Hippocampal formation (tissue), 2 donors: ENCODE data around the gene CAMTA1.
"Not testable (repeated sequence)": the region's sequence is repeated elsewhere in the genome, so short reads cannot be mapped to it uniquely, and the experiment has no call there.

Source experiments
- DNase-seq, 2 donors: peaks; one replicate each; lab custom pipeline; 2025; lab: John Stamatoyannopoulos, UW

The CAMTA1 gene

GRCh38 chr1:6906783-6907182 lies 121.5 kb downstream of the CAMTA1 start:
- no peak for DNase-seq

- DNase-seq, result no peak
Measured at GRCh38 chr1:6907201-6907600, 121.9 kb downstream of the CAMTA1 start.

GRCh38 chr1:6907676-6908434 lies 122.6 kb downstream of the CAMTA1 start:
- DNase-seq, result no peak

DNA sequence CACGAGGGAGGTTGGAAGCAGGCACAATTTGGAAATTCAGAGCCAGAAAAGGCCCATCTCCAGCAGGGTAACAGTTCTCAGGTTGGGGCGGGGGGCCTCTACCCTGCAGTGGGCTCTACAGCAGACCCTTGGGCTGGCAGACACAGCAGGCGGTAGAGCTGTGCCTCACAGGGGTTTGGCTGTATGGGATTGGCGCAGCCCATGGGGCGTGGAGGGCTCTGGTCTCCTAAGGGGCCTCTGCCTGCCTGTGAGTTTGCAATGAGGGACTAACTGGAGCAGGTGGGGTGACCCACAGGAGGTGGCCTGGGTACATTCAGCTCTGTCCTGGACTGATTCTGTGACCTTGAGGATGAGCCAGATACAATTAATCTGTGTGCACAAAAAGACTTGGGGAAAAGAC lies 124.1 kb downstream of the CAMTA1 start:
- DNase-seq, result no peak

DNA sequence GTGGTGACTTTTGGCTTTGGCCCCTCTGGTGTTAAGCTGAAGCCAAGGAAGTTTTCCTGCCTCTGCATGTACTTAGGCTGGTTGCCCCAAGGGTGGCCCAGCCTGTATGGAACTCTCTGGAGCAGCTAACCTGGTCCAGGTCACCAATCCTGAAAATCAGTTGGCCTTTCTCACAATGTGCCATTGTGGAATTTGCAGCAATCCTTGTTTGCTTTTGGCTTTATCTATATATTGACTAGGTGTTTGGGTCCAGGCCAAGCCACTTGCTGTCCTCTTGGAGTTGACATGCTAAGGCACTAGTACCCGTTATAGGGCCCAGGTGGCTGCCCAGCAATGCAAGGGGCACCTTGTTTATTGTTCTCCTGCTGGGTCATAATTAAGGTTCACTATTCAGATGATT lies 124.6 kb downstream of the CAMTA1 start:
- no peak for DNase-seq

- no peak for DNase-seq
Measured at GRCh38 chr1:6911021-6911941, 126.0 kb downstream of the CAMTA1 start.

DNA sequence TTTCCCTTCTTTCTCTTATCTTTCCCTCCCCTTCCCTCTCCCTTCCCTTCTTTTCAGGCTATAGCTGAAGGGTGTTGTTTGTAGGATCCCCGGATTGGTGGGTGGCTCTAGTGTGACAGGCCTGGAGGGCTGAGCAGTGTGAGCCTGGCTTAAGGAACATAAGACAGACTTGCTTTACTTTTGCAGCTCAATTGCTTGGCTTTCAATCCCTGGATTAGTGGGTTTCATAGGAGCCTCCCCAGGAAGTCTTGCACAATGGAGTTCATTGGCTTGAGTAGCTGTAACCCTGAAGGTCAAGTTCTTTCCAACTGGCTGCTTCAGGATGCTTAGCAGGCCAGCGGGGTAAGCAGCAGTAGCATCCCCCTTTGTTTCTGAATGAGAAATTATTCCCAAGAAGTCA lies 126.7 kb downstream of the CAMTA1 start:
- no peak for DNase-seq

GRCh38 chr1:6912518-6912917 lies 127.3 kb downstream of the CAMTA1 start:
- no peak for DNase-seq

GRCh38 chr1:6913086-6913485 lies 127.8 kb downstream of the CAMTA1 start:
- no peak for DNase-seq

GRCh38 chr1:6914706-6915105 lies 129.5 kb downstream of the CAMTA1 start:
- DNase-seq, result peak; percentile 16 to 67

GRCh38 chr1:6915999-6916565 lies 130.8 kb downstream of the CAMTA1 start:
- no peak for DNase-seq

DNA sequence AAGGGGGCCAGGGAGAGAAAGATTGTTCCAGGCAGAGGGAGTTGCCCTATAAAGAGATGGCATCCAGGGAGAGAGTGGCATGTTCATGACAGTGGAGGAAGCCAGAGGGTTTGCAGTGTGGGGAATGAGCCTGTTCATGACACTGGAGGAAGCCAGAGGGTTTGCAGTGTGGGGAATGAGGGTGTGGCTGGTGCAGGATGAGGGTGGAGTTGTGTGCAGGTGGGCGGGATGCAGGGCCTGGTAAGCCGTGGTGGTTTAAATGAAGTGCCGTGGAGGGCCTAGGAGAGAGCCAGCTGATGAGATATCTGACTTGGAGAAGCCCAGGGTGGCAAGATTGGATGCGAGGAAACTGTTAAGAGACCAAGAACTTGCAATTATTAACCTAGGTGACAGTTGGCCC lies 131.8 kb downstream of the CAMTA1 start:
- DNase-seq, result no peak

GRCh38 chr1:6918186-6918924 lies 133.1 kb downstream of the CAMTA1 start:
- DNase-seq, result no peak

- DNase-seq, result no peak
Measured at GRCh38 chr1:6918925-6919511, 133.8 kb downstream of the CAMTA1 start.

- not testable (repeated sequence) for DNase-seq
Measured at GRCh38 chr1:6921506-6921905, 136.3 kb downstream of the CAMTA1 start.

GRCh38 chr1:6922096-6922931 lies 137.1 kb downstream of the CAMTA1 start:
- DNase-seq, result peak; percentile 31 to 47

DNA sequence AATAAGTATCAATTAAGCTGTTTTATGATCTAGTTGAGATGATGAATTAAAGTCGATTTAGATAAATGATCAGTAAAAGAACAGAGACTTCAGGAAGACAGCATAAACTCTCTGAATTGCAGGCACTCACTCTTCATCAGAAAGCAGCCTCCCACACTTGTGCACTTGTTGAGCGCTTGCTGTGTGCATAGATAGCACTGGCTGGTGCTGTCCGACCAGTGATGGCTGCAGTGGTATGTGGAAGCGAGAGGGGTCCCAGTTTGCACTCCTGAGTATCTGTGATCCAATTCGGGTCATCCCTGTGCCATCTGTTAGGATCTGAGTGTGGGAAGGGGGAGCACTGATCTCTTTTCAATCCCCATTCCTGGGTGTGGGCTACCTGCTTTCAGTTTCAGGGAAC lies 137.8 kb downstream of the CAMTA1 start:
- no peak for DNase-seq

DNA sequence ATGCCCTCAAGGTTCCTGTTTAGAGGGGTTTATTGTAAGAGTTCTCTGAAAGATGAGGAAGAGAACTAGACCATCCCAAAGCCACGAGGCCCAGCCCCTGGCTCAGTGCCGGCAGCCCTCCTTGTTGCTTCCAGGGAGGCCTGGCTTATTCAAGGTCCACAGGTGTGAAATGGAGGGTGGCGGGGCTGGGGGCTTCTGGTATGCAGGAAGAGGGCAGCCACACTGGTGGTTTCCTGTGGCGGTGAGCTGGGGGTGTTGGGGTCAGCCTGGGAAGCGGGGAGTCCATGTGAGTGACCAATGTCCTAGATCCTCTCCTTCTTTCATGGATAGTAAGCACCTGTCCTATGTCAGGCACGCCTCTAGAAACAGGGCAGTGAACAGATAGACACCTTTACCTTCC lies 138.2 kb downstream of the CAMTA1 start:
- no peak for DNase-seq

DNA sequence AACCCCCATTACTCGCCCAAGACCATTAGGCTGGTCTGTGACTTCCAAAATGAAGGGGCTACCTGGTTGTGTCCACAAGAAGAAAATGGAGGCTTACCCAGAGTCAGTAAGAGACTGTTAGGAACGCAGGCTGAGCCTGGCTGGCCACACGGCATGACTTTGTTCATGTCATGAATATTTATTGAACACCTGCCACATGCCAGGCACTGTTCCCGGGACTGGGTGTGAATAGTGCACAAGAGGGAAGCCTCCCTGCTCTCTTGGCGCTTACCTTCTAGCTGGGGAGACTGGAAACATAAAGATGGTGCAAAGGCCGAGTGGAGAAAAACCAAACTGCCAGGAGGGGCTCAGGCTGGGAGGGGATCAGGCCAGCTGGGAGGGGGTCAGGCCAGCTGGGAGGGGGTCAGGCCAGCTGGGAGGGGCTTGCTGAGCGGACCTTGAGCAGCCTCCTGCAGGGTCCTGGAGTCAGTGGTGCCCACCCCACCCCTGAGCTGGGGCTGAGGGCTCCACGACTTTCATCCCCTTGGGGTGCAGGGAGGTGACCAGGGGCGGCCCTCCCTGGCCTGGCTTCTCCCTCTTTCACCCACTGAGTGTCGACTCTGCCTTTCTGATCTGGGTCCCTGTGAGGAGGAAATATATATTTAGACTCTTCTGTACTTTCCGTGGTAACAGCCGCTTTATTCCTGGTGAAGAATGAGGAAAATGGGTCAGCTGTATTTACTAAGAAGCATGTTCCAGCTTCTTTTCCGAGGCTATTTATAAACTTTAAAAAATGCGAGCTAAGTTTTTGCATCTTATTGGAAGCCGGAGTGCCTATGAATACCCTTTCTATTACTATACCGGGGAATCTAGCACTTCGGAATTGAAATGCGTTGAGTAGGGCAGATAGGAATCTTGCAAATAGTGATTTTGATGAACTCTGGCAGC lies 139.0 kb downstream of the CAMTA1 start:
- no peak for DNase-seq

GRCh38 chr1:6924891-6925290 lies 139.6 kb downstream of the CAMTA1 start:
- DNase-seq, result no peak
